LHCN-M2 (cell line): ENCODE data around the gene MEF2C. TPM values are rescaled to one million over a fixed set of nuclear protein-coding genes. Genes with fewer than 3 reads are reported as not detected.

Experiments used
- DNase-seq: peaks from one replicate; pipeline ENCODE4 v3.0.0-alpha.2; 2012; ENCODE audit warnings: low read depth
- total RNA-seq: library from RNA; depleted of rRNA; stranded (reverse); fragments of >200 nt; gene quantifications from 2 replicates; pipeline ENCODE4 v1.2.3, GENCODE V29; 2014

MEF2C gene
- total RNA-seq, 1 experiment from 2014 or later = 21.5 TPM

DNA sequence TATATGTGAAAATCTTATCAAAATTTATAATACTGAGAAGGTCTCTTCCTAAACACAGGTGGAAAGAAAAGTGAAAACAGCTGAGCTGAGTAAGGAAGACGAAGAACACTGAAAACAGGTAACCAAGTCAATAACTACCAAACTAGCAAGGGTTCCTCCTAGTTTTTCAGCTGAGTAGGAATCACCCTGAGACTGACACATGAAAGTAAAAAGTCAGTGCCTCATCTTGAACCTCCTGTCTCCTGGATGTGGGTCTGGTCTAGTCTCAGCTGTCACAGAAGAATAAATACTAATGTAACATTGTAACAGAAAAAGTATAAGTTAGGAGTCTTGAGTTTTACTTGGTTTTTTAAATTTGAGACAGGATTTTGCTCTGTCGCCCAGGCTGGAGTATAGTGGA is 121.0 kb downstream of the MEF2C start:
- DNase-seq = no peak

DNA sequence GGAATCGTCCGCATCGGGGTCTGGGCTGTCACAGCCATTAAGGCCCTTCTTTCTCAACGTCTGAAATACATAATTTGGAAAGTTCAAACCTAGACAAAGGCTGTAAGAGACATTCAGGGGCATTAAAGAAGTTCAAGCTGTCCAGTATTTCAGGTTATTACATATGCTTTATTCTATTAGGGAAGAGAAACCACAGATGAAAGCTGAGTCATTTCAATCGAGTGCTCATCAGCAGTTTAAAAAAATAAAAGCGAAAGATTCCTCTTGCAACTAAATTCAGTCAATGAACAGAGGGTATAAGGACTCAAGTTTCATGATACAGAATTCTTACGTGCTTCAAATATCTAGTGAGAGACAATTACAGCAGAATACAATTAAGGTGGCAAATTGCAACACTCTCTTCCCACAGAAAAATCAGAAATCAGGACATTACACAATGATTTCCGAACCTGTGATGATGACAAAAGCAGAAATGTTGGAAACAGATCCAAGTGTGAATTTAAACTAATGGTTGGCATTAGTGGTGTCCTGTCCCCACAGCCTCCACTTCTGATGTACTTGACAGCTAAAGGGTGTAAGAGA is 121.6 kb downstream of the MEF2C start:
- peak; percentile 43 for DNase-seq

DNA sequence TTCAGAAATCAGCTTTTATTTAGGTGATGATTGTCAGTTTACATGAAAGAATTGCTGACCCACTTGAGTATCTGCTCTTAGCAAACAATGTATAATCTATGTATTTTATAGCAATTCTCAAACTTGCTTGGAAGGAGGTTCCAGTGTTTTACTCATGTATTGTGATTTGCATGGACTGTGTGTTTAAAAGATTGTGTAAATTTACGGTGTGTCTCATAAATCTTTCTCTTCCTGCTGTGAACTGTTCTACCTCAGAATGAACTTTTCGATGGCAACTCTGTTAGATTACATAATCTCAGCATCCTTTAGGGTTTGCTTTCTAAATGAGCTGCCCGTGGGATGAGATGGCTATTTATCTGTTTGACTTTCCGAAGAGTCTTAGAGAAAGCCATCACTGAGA is 122.5 kb downstream of the MEF2C start:
- DNase-seq = no peak

DNA sequence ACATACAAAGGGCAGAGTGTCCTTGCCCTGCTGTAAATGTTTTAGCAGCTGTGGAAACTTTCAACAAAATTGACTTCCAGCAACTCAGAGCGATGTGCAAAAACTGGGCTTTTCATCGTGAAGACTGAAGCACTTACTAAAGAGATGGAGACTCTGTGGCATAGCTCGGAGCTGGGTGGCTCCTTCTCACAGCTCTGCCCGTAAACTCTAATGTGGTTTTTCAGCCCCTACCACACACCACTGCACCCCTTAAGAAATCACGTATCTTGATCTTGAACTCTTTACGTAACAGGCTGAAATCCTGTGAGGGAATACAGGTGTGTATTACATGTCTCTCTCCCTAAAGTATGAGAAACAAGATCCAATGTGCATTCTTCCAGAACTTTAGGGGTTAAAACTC is 124.4 kb downstream of the MEF2C start:
- no peak for DNase-seq

DNA sequence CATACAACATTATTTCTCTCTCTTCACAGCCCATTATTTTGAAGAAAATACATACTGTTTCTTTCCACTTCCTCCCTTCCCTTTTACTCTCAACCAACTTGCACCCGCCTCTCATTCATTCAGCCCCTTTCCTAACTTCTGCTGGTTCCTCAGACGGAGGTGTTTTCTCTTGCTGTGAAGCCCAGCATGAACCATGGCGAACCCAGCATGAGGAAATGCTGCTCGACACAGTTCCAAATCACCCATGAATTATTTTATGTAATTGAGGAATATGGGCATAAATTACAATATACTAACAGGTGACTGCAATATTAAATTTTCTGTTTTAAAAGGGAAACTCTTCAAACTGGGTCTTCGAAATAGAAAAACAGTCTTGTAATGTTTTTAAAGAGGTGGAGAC is 124.8 kb downstream of the MEF2C start:
- DNase-seq = no peak

DNA sequence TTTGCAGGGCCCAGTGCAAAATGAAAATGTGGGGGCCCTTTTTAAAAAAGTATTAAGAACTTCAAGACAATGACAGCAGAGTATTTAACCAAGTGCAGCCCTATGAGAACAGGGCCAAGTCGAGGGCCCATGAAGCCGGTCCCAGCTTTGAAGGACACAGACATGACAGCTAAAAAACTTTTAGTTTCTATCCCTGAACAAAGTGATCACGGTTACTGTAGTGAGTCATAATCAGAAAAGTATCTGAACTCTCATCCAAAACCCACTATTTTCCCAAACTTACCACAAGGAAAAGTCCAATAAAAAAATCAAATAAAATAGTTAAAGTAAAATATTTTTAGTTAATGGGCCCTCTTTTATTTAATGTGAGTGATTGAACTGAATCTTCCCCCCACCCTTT is 126.0 kb downstream of the MEF2C start:
- DNase-seq = no peak

DNA sequence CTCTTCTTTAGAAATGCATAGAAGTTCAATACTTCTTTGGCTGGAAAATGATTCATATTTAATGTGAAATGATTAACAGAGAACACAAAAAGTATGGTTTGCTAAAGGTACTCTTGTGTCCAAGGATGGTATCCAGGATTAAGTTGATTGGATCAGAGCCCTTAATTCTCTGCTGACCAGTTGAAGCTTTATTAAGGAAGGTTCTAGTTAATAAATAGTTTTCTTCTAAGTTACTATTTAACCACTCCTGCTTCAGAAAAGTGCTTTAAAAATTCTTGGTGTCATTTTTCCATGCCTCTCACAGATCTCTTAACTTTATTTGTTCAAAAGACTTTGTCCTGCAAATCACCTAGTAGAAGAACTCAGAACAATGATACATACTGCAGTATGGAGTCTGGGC is 134.3 kb downstream of the MEF2C start:
- DNase-seq = no peak

DNA sequence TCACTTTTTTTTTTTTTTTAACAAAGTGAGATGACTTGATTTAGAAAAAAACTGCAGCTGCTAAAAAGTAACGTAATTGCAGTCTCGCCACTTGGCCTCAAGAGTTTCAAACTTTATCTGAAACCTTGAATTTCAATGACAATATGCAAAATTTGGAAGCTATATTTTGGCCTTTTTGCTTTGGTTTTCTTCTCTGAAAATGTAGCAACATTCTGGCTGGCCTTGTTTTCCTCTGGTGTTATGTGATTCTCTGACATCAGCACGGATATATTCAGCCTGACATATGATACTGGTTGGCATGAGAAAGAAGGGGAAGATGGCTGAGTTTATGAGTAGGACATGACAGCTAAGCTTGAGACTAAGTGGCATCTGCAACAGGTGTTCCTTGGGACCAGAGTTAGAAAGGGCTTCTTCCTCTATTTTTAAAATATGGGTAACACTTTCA is 136.5 kb downstream of the MEF2C start:
- DNase-seq = peak; percentile 81

DNA sequence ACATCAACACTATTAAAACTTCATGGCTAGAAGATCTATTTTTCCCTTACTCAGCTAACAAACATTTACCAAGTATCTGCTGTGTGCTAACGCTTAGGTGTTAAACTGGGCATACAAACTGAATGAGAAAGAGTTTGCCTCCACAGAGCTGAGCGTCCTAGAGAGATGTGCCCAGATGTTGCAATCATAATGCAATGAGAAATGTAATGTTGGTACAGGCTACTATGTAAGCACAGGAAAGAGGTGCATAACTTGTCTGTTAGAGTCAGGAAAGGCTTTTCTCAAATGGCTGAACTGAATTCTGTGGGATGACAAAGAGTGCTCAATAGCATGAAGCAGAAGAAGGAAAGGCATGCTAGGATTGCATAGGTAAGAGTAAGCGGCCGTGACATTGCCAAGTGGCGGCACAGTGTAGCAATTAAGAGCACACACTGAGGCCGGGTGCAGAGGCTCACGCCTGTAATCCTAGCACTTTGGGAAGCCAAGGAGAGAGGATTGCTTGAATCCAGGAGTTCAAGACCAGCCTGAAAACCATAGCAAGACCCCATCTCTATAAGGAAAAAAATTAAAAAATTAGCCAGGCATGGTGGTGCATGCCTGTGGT is 137.8 kb downstream of the MEF2C start:
- DNase-seq = no peak

DNA sequence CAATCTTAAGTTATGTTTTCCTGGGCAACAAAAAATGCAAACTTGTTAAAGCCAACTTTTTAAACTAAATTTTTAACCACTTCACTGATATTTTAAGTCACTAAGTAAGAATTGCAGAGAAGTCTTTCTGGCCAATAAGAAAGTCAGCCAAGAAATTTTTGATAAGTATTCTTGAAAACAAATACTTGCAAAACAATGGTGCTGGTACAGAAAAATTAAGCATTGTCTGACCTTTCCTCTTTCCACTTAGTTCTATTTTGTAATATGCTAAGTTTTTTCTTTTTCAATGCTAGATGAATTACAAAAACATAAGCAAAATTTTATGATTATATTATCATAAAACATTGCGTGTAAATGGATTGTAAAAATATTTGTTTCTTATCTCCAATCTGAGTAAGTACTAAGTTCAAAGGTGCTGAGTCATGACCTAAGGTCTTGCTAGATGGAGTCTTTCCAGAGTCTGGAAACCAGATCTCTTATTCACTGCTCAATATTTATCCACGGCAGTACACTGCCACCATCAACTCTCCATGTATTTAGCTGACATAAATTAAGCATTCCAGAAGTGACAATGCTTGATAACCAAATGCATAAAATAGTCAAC is 139.7 kb downstream of the MEF2C start:
- peak; percentile 63 for DNase-seq

DNA sequence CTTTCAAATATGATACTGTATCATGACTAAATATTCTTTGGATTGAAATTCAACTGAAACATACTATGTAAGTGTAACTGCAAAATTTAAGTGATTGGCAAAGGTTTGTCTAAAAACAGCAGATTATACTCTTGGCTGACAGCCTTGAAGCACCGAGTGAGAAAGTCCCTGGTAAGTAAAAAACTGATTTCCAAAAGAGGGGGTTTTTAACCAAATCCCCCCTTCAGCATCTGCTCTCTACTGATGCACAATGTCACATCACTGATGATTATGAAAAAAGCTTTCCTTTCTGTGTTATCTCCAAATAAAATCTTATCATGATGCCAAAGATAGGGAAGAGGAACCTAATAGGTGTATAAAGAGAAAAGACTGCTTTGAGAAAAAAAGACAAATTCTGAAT is 141.0 kb downstream of the MEF2C start:
- DNase-seq = no peak

DNA sequence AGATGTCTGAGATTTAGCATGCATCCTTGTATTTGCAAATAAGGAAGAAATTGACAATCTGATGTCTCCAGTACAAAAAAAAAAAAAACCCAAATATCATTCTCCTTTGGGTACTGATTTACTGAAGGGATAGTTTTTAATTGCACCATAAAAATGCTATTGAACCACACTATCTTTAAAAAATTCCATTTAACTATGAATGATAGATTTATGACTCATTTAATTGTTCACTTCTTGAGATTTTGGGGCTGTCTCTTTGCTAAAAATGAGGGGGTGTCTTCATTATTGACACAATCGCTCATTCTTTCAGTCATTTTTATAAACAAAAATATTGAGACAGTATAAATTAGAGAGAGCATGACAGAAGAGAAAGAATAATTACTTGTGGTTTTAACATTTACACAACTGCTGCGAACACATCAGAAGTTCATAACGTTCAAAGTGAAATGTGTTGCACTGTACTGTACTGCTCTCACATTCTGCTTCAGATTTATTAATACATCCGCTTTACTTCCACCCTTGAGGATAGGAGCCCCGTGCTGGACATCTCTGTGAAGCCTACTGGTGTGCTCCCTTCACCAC is 142.3 kb downstream of the MEF2C start:
- DNase-seq = no peak

DNA sequence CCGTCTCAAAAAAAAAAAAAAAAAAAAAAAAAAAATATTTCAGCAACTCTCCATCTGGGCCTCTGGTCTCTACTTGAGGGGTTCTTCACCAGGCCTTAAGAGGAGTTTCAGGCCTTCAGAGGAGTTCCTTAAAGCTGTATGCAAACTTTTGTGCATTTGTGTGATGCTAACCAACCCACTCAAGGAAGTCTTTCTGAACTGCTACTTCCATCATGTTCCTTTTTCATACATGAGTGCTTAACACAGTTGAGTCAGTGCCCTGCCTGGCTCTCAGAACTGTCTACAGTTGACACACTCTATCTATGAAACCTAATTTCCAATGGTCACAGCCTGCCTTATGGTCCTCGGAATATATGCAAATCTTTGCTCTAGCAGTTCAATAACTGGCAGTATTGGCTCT is 146.5 kb downstream of the MEF2C start:
- DNase-seq = no peak

DNA sequence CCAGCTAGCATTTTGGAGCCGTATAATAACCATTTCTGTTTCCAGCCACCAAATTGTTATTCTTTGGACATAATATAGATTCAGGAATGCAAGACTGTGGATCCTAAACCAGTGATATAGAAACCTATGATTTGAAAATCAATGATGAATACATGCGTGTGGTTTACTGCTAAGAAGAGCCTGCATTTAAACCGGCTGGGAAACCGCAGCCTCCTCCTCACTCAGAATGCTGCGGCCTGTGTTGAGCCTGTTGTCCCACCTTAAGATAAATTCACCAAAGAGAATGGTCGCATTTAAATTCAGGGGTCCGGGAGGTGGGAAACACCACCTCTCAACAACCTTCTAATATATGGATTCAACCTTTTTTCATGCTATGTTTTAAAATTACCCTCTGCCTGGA is 148.0 kb downstream of the MEF2C start:
- DNase-seq = no peak

DNA sequence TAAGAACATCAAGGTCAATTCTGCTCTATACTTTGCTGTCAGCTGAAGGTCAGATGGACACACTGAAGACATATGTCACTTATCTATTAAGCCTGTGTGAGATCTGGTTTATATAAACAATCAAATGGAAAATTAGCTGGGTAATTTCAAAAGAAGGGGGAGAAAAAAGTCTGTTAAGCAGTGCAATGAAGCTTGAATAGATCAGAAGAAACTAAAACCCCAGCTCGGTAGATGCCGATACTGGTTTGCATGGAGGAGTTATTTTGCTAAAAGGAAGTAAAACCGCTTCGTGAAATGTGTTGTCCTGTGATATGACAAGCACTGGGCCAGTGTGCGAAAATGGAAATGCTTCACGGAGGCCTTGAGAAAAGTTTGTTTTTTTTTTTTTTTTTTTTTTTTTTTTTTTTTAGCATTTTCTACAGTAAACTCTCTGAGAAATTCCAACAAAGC is 148.8 kb downstream of the MEF2C start:
- no peak for DNase-seq

DNA sequence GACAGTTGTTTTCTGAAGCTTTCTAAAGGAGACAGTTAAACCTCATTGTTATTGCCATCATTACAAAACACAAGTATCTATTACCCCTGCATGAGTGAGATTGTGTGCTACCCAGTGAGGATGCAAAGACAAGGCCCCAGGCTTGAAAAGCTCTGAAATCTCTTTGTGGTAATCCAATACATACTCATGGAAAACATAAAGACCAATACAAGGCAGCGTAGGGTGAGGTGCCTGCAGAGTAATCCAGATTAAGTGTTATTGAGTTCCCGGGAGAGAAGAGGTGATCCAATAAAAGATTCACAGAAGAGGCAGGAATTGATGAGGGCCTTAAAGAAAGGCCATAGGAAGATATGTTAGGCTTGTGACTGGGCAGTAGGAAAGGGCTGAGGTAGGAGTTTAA is 150.1 kb downstream of the MEF2C start:
- no peak for DNase-seq

DNA sequence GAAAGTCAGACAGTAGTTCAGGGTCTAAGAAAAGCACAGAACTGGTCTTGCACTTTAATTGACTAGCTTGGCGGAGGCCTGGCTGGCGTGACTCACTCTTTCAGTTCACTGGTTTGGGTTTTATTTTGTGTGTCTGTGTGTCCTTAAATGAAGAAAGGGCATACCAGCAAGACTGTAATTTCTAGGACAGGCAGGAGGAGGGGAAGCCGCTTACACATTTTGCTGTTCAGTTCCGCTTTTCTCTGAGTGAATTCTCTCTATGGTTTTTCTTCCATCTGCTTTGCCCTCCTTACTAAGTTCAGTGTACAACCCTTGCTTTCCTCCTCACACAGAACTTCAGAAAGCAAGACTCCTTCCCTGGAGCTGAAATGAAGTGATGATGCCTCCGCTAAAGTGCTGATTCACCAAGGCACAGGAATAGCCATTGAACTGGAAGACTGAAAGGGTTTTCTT is 150.8 kb downstream of the MEF2C start:
- no peak for DNase-seq

DNA sequence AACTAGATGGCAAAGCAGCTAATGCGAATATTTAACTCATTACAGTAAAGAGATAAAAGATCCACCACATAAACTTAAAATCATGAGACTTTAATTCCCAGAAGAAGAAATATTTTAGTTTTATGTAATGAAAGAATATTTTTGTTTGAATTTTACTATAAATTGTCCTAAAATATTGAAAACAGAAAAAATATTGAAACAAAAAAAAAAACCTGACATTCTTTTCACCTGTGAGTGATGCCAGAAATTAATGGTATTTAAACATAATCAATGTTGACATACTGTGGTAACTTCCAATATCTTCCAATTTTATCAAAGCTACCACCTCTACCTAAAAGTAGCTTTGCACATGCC is 153.2 kb downstream of the MEF2C start:
- no peak for DNase-seq

DNA sequence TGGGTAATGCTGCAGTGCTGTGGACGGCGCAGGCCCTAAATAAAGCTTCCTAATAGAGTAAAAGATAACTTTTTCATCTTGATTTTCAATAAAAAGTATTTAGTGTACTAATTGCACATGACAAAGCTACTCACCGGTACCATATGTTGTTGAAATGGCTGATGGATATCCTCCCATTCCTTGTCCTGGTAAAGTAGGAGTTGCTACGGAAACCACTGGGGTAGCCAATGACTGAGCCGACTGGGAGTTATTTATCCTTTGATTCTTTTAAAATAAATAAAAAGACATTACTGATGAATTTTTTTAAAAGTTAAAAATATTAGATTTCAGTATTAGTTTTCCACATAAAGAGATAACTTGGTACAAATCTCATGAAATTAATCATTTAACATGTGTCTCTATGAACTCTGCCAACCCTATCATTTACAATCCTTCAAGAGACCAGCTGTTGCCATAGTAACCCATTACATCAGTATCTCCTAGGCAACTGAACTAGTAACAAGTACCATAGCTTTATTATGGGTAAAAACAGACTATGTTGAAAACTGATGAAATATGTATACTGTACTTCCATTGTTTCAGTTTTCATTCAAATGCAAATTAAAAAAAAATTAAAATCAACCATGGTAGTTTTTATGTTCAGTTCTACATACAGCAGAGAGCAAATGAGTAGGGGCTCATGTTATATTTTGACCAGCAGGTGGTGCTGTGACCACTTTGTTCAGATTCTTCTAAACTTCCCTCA is 153.7 kb downstream of the MEF2C start:
- DNase-seq = peak; percentile 73

DNA sequence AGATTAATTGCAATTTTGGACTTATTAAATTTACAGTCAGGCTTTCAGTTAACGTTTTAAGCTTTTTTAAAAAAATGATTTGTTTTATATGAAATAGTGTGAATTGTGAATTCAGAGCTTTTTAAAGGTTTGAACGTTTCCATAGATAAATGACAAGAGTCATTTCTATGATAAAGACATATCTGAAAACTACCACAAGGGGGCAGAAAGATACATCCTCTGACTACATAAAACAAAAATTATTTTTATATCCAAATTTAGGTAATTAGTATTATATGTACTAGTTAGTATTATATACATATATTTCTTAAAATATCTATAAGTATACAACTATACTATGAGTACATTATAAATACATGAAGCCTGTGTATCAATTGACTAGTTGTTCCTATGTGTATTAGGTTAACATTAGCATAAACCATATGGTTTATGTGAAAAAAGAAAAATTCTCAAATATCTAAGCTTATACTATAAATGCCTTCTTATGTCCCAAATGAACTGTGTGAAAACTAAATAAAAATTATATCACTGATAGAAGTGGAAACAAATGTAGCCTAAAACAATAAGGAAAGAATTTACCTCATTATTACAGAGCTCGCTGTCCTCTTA is 155.2 kb downstream of the MEF2C start:
- no peak for DNase-seq

DNA sequence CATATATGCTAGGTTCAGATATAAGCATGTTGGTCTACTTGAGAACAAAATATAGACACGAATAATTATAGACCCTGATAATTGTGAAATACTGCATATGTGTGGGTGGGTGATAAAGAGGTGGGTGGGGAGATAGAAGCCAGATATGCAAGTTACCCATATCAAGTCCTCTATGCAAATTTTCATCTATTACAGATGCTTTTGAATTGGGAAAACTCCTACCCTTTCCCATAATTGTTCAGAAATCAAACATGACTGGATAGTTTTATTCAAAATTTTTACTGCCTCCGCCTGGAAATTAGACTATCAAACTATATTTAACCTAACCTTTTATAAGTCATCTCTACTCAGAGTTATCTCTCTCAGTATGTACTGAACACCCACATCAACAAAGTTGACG is 157.5 kb downstream of the MEF2C start:
- no peak for DNase-seq

DNA sequence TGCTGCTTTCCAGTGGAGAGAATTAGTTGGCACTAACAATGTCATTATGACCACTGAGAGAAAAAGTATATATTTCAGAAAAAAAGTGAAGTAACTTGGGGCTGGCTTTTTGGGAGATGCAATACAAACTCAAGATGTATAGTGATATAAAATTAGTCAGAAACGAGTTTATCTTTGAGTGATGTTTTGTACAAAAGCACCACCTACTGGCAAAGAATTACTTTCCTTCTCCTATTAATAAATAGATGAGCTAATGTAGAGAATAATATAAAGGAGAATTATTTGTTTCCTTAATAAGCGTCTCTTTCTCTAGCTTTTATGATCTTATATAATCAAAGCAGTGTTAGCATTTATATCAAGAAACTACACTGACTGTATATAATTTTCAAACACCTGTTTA is 158.8 kb downstream of the MEF2C start:
- DNase-seq = no peak
